NCI-H345 treated with DMSO at 0.1 percent for 48 hours (cell line): ENCODE measurements around the gene GTF3C4.

Experiments
- DNase-seq: peaks from one replicate; lab custom pipeline; 2025; ENCODE audit not compliant: unreplicated experiment; lab: John Stamatoyannopoulos, UW

Gene GTF3C4

GRCh38 chr9:132730054-132731033, 60.1 kb downstream of the GTF3C4 start:
- no peak for DNase-seq

GRCh38 chr9:132731230-132731629, 61.0 kb downstream of the GTF3C4 start:
- no peak for DNase-seq

- DNase-seq, result no peak
These were observed 62.3 kb downstream of the GTF3C4 start for GRCh38 chr9:132732326-132733259.

- no peak for DNase-seq
These were observed 63.1 kb downstream of the GTF3C4 start for GRCh38 chr9:132733260-132733815.

GRCh38 chr9:132739710-132740310, 69.5 kb downstream of the GTF3C4 start:
- DNase-seq, result no peak

GRCh38 chr9:132740526-132741309, 70.5 kb downstream of the GTF3C4 start:
- DNase-seq, result no peak

- DNase-seq, result no peak
These were observed 72.6 kb downstream of the GTF3C4 start for GRCh38 chr9:132742821-132743311.

GRCh38 chr9:132743931-132744479, 73.7 kb downstream of the GTF3C4 start:
- no peak for DNase-seq
